T47D (cell line): ENCODE data around the gene CHST11.

ENCODE experiments used
- DNase-seq, 2 experiments: peaks; one replicate each; pipeline versions ENCODE4 v3.0.0 to v3.0.0-alpha.2; 2011 to 2012; ENCODE audit warnings: low read depth in 1 of 2, low spot score in 1 of 2
- JUND ChIP-seq: IDR thresholded peaks from 2 replicates; pipeline ENCODE4 v1.6.1; 2012; ENCODE audit warnings: low read depth
- in situ Hi-C: cut with HindIII; loops from 2 replicates; pipeline ENCODE4 v1.10.0; 2016; ENCODE audit warnings: low sequenced_read_pairs, low pct_unique_long_range_greater_than_20kb

Gene CHST11

DNA sequence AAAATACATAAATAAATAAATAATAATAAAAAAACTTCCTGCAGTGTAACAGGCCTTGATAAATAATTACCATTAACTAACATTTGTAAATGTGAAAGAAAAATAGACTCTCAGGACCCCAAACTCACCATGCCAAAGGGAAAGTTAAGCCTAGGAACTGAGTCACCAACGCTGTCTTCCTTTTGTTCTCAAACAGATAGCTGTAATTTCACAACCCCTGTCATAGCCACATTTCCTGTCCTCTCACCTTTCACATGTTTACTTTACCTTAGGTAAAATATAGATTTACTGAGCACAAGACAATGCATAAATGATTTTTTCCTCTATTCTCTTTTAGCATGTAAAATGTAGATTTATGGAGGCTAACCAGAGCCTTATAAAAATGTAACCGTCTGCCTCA, 35.9 kb upstream of the CHST11 start:
- no peak for DNase-seq
- no peak for TF ChIP-seq JUND
- in situ Hi-C loops, result no loop called here

DNA sequence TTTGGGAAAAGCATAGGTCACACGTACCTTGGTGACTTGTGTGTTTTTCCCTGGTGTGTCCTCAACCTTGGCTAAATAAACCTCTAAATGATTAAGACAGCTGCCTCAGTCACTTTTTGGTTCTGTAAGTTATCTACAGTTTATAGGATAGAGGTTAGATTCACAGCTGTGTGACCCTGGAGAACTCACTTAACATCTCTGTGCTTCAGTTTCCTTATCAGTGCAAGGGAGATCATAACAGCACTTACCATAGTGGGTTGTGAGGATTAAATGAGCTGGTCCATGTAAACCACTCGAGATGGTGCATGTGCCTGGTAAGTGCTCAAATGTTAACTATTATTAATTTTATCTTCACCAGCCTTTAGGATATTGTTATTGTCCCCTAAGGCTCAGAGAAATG, 35.4 kb upstream of the CHST11 start:
- TF ChIP-seq JUND, result no peak
- DNase-seq, result no peak
- in situ Hi-C loops, result no loop called here

DNA sequence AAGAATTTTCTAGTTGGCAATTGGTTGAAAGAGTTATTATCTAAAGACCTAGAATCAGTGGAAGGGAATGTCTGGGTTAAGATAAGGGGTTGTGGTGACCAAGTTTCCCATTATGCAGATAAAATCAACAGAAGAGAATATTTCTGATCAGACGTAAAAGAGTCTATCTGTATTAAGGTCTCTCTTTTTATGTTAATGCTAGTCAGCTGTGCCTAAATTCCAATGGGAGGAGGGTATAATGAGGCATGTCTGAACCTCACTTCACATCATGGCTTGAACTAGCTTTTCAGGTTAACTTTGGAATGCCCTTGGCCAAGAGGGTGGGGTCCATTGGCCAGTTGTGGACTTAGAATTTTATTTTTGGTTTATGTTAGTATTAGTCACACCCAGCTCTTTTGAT, 34.3 kb upstream of the CHST11 start:
- DNase-seq, result no peak
- no peak for TF ChIP-seq JUND
- in situ Hi-C loops, result no loop called here

DNA sequence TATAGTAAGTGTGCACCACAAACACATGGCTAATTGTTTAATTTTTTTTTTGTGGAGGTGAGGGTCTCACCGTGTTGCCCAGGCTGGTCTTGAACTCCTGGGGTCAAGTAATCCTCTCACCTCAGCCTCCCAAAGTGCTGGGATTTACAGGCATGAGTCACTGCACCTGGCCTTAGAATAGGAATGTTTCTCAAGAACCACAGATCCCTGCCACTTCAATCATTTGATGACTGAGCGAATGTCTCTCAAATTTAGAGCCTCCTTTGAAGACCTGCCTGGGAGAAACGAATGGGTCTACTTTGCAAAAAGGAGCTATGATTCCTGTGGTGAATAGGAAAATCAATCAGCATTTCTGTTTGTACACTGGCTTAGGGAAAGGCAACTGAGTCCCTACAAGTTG, 33.5 kb upstream of the CHST11 start:
- in situ Hi-C loops, result no loop called here
- no peak for TF ChIP-seq JUND
- no peak for DNase-seq

DNA sequence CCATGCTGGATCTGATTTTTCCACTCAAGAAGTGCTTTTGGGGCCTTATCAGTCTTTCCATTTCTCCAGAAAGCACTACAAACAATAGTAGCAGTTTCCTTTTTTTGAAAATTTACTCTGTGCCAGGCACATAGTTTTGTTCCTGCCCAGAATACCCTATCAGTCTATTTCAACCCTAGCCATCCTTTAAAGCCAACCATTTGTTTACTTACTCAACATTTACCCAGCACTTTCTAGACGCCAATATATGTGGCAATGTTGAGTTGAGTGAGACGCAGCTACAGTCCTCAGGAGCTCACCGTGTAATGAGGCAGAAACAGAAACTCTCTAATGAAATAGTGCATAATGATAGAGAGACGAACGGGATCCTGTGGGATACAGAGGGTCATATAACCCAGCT, 32.9 kb upstream of the CHST11 start:
- TF ChIP-seq JUND, result no peak
- in situ Hi-C loops, result no loop called here
- peak in 1 of 2 experiments; percentile 39 for DNase-seq

DNA sequence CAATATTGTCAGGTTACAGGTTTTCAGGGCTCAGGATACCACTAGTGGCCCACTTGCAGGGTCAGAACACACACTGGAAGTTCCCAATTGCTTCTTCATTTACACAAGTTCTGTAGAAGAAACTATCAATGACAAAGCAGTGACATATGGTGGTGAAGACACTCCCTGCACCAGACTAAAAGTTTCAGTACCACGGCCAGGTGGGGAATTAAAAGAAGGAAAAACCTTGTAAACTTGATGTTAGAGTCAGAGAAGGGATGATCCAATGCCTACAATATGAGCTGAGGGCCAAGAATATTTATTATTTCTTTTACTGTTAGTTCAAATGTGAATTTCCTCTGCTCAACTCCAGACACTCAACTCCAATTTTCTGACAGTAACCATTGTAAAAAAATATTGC, 31.8 kb upstream of the CHST11 start:
- in situ Hi-C loops, result no loop called here
- TF ChIP-seq JUND, result no peak
- no peak for DNase-seq

DNA sequence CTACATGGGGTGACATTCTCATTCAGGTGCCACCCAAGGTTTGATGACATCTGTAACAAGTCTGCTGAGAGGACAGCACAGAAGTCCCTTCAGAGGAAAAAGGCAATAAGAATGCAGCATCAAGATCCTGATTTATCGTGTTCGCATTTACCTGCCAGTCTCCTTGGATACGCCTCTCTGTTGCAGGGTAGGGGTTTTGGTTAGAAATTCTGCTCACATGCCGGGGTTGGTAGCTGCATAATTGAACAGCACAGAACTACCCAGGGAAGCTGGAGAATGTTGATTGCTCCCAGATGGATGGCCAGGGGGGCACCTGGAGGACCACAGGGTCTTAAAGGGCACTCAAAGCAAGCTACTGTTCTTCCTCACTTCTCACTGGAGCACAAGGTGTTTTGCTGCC, 31.1 kb upstream of the CHST11 start:
- in situ Hi-C loops, result no loop called here
- DNase-seq, result no peak
- TF ChIP-seq JUND, result no peak

DNA sequence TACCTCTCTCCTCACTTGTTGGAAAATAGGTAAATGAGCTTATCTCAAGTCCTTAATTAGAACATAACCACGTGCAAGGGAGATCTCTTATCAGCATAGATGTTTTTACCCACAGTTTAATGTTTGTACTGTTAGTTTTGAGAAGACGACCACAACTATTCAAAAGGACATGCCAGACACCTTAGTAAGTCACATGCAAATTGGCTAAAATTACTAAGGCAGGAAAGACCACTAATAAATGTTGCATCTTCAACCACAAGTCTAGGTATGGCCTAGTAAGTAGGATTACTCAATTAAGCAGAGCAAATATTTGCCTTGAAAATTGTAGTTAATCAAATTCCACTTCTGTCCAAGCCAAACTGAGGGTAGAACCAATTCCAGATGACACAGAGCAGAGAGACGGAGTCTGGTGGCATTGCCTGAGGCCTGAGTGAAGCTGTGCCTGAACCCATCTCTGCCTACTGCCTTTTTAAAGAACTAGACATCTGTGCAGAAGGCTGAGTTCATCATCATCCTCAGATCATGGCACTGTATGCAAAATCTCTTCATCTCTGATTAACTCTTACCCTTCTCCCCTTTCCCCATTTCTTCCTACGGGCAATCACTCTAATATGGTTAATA, 29.7 kb upstream of the CHST11 start:
- TF ChIP-seq JUND, result no peak
- in situ Hi-C loops, result no loop called here
- DNase-seq, result peak in 1 of 2 experiments; percentile 6

DNA sequence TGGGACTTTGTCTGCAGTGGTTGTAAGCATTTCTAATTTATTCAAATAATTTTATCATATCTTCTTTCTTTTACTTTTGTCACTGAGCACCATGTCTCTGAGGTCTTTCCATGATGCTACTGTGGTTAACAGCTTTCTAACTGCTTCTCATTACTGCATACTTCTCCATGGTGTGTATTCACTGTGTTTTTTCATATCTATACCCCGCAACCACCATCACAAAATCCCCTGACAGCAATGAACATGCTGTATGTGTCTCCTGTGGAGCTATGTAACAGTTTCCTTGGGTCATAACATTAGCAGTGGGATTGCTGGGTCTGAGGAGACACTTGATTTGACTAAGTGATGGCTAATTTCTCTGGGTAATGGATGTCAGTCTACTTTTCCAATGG, 29.2 kb upstream of the CHST11 start:
- no peak for DNase-seq
- TF ChIP-seq JUND, result no peak
- in situ Hi-C loops, result no loop called here

DNA sequence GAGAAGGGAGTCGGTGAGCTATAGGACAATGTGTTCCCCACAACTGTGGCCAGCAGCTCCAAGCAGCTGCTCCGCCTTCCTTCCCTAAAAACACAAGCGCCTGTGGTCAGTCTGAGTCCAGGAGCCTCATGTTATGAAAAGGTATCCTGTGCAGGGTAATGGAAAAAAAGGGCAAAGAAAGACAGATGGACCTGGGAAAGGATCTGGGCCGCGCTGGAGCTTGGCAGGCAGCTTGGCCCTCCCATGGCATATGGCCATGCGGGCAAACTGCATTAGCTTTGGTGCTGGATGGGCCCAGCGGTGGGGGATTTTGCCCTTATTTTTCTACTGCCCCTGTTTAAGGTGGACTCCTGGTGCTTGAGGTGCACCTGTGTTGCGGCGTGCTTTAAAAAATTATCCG, 23.7 kb upstream of the CHST11 start:
- in situ Hi-C loops, result no loop called here
- DNase-seq, result no peak
- no peak for TF ChIP-seq JUND

DNA sequence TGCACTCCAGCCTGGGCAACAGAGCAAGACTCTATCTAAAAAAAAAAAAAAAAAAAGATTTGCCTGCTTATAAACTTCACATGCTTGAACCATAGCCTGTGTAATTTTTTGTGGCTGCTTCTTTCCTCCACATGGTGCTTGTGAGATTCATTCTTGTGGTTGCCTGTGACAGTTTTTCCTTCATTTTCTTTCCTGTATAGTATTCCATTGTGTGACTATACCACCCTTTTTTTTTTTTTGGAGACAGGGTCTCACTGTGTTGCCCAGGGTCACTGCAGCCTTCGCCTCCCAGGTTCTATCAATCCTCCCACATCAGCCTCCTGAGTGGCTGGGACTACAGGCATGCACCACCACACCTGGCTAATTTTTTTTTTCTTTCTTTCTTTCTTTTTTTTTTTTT, 22.6 kb upstream of the CHST11 start:
- TF ChIP-seq JUND, result no peak

DNA sequence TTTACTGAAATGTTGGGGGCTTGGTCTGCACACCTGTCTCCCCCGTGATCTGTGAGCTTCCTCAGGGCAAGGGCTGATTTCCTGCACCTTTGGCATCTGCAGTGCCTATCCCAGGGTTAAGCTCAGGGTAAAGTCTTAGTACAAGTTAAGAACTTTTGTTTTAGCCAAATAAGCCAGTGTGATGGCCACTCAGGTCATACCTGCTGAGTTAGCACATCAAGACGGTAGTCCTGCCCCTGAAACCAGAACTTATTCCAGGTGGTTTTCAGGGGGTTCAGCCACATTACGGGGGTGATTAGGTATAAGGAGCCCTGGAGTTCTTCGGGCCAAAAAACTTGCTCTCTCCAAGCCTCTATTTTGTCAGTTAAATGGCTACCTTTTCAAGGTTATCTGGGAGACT, 21.6 kb upstream of the CHST11 start:
- DNase-seq, result no peak
- TF ChIP-seq JUND, result no peak
- in situ Hi-C loops, result no loop called here

More for the DNA sequence above, 22.6 kb upstream of the CHST11 start:
- in situ Hi-C loops, result no loop called here
- DNase-seq, result no peak

DNA sequence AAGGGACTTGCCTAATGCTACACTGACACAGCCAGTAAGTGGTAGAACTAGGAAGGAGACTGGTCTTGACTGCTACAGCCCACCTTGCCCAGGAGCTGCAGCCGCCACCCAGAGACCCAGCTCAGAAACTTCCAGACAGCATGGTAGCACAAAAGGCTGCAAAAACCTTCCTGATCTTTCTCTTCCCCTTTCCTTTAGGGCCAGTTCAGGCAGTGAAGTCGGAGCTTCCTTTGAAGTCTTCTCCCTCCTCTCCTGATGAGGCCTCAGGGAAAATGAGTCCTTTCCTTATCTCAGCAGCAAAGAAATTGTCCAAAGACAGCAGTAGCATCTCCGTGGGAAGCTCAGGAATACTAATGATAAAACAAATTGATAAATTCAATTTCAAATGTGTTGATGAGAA, 21.0 kb upstream of the CHST11 start:
- in situ Hi-C loops, result no loop called here
- no peak for DNase-seq
- no peak for TF ChIP-seq JUND

DNA sequence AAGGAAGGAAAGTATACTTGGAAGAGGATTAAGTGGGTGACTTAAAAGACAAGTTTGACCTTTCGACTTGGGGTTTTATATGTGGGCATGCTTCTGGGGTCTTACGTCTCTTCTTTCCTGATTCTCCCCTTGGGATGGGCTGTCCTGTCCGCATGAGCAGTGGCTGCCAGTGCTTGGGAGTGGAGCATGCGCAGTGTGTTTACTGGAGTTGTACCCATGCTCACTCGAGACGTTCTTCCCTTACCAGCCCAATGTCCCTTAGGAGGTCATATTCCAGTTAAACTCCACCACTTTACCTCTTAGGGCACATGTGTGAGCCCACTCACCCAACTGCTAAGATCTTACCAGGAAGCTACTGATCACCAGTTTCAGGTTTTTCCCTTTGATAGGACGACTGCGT, 20.0 kb upstream of the CHST11 start:
- in situ Hi-C loops, result no loop called here

More for the DNA sequence above, 20.0 kb upstream of the CHST11 start:
- TF ChIP-seq JUND, result no peak
- DNase-seq, result no peak
